K562 (cell line): ENCODE measurements around the gene CPSF7. TPM values are rescaled to one million over a fixed set of nuclear protein-coding genes. Genes with fewer than 3 reads are reported as not detected.

Source experiments
- NFE2 ChIP-seq: IDR thresholded peaks from 2 replicates; pipeline ENCODE4 v1.6.1; 2014; ENCODE audit warnings: antibody characterized with exemption, low read depth
- ZNF583 ChIP-seq: fragments of 250-450 bp; sonication (Bioruptor Pico); IDR thresholded peaks from 2 replicates; pipeline ENCODE4 v1.4.0; 2020
- polyA plus RNA-seq, 8 experiments: library from polyadenylated mRNA; depleted of rRNA in 4 of 8; stranded (reverse) in 5 of 8; unstranded in 3 of 8; fragments of >200 nt; fragmentation: Nextera tagmentation in 2 of 8; fragmentation: Illumina TruSeq in 1 of 8; extraction: Ambion mirVana in 2 of 8; extraction: Trizol in 1 of 8; gene quantifications; 2 replicates each; pipeline versions ENCODE4 v1.2.1 to v1.2.3, GENCODE V29; 2011 to 2014; ENCODE audit warnings: inconsistent platforms in 1 of 8, missing spikeins in 1 of 8
- total RNA-seq, 7 experiments: library from RNA; depleted of rRNA in 6 of 7; stranded (reverse); fragments of >200 nt in 6 of 7; fragmentation: Illumina TruSeq in 2 of 7; extraction: Trizol in 2 of 7; gene quantifications; 2 replicates each; pipeline versions ENCODE4 v1.2.1 to v1.2.3, GENCODE V29; 2011 to 2021; ENCODE audit warnings: low replicate concordance in 1 of 7
- TF ChIP-seq, protein P1 (sequence below): IDR thresholded peaks from 2 replicates; pipeline ENCODE4 v1.6.1; 2014; ENCODE audit warnings: antibody characterized with exemption
- TF ChIP-seq, protein P2 (sequence below): fragments of 450-650 bp; IDR thresholded peaks from 2 replicates; pipeline ENCODE4 v1.6.1; 2018; ENCODE audit not compliant: partially characterized antibody

CPSF7 gene
- total and polyA plus RNA-seq, 9 of the 15 experiments (the other 6 are each of a cell fraction or from before 2014, with no cell fraction given): 14.8 to 104 (median 44.1) TPM

DNA sequence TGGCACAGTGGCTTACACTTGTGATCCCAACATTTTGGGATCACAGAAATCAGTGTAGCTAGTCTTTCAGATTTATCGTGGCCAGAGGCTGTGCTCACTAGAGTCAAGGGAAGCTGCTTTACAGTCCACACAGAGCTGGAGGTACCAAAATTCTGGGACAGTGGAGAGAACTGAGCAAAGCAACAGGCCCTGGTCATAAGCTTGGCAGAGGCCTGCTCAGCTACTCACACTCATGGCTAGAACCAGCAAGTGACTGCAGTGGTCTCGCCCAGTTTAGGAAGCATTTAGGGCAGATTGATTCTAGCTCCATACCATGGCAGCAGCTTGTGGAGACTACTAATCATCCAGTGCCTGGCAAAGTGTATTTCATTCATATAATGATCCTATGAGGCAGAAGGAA lies 28.6 kb downstream of the CPSF7 start (continued):
- TF ChIP-seq, protein P1, sequence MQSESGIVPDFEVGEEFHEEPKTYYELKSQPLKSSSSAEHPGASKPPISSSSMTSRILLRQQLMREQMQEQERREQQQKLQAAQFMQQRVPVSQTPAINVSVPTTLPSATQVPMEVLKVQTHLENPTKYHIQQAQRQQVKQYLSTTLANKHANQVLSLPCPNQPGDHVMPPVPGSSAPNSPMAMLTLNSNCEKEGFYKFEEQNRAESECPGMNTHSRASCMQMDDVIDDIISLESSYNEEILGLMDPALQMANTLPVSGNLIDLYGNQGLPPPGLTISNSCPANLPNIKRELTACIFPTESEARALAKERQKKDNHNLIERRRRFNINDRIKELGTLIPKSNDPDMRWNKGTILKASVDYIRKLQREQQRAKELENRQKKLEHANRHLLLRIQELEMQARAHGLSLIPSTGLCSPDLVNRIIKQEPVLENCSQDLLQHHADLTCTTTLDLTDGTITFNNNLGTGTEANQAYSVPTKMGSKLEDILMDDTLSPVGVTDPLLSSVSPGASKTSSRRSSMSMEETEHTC: no peak
- TF ChIP-seq ZNF583 (CRISPR knock-in tag) (no peak), NFE2 (no peak)
- TF ChIP-seq, protein P2, sequence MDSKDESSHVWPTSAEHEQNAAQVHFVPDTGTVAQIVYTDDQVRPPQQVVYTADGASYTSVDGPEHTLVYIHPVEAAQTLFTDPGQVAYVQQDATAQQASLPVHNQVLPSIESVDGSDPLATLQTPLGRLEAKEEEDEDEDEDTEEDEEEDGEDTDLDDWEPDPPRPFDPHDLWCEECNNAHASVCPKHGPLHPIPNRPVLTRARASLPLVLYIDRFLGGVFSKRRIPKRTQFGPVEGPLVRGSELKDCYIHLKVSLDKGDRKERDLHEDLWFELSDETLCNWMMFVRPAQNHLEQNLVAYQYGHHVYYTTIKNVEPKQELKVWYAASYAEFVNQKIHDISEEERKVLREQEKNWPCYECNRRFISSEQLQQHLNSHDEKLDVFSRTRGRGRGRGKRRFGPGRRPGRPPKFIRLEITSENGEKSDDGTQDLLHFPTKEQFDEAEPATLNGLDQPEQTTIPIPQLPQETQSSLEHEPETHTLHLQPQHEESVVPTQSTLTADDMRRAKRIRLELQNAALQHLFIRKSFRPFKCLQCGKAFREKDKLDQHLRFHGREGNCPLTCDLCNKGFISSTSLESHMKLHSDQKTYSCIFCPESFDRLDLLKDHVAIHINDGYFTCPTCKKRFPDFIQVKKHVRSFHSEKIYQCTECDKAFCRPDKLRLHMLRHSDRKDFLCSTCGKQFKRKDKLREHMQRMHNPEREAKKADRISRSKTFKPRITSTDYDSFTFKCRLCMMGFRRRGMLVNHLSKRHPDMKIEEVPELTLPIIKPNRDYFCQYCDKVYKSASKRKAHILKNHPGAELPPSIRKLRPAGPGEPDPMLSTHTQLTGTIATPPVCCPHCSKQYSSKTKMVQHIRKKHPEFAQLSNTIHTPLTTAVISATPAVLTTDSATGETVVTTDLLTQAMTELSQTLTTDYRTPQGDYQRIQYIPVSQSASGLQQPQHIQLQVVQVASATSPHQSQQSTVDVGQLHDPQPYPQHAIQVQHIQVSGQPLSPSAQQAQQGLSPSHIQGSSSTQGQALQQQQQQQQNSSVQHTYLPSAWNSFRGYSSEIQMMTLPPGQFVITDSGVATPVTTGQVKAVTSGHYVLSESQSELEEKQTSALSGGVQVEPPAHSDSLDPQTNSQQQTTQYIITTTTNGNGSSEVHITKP: no peak
